HG03342 (cell line): ENCODE measurements around the gene PCDHGA8.
"Not testable (repeated sequence)": the region's sequence is repeated elsewhere in the genome, so short reads cannot be mapped to it uniquely, and the experiment has no call there.

Experiments used
- ATAC-seq: cut with Tn5 transposase; IDR thresholded peaks from one replicate; pipeline ENCODE4 v1.9.1; 2021; ENCODE audit warnings: mild to moderate bottlenecking, moderate library complexity; ENCODE audit not compliant: unreplicated experiment

Gene PCDHGA8

DNA sequence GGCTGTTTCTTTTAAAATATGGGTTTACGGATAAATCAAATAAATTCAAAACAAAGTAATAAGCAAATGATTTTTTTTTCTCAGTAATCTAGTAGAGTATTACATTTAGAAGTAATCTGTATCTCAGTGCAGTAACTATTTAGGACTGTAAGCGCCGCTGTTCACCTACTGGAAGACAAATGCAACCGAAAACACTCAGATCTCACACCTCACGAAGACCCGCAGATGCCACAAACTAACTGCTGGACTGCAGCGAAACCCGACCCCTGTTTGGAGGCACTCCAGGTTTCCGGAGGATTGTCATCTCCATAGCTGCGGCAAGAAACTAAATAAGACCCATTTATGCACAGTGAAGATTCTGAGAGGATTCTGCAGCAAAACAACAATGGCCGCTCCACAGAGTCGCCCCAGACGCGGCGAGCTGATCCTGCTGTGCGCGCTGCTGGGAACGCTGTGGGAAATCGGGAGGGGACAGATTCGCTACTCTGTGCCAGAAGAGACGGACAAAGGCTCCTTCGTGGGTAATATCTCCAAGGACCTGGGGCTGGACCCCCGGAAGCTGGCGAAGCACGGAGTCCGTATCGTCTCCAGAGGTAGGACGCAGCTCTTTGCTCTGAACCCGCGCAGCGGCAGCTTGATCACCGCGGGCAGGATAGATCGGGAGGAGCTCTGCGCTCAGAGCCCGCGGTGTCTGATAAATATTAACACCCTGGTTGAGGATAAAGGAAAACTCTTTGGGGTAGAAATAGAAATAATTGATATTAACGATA, at the start of gene PCDHGA8:
TSS of gene PCDHGA8 (plus strand) at position 205 of the 770 bp plus-strand sequence. CDS start at position 386, 181 bp downstream.
- ATAC-seq = no peak

- ATAC-seq = no peak
These were observed 49.7 kb upstream of the PCDHGA8 start for GRCh38 chr5:141342773-141343172.

DNA sequence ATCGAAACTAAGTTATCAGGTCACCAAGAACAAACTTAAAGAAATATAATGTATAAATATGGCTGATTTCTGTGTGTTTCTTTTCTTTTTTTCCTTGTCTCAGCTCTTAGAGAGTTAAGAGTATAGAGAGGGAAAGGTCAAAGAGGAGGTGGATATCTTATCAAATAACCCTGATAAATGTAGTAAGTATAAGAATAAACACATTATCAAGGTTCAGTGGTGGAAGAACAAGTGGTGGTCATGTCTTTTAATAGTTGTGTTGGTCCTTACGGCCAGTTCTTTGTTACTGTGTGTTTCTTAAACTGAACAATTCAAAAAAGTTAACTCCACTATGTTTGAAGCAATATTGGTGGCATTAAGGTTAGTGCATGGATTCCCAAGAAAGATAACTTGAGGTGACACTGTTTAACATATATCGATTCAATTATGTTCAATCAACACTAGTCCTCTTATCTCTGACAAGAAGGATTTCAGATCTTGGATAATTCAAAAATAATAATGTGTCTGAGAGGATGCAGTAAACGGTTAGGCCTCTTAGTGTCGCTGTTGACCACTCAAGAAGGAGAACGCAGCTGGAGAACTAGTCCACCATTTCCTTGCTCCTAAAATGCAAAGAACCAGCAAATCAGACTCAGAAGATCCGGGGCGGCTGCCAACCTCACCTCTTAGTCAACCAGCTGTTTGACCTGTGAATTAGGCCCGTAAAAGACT, 49.0 kb upstream of the PCDHGA8 start, which contains the start of gene PCDHGA3:
TSS of gene PCDHGA3 (plus strand) at position 588 of the 711 bp plus-strand sequence. CDS start 205 bp downstream, outside the sequence.
- ATAC-seq = no peak

- ATAC-seq = no peak
These were observed 48.4 kb upstream of the PCDHGA8 start for GRCh38 chr5:141343953-141344463.

DNA sequence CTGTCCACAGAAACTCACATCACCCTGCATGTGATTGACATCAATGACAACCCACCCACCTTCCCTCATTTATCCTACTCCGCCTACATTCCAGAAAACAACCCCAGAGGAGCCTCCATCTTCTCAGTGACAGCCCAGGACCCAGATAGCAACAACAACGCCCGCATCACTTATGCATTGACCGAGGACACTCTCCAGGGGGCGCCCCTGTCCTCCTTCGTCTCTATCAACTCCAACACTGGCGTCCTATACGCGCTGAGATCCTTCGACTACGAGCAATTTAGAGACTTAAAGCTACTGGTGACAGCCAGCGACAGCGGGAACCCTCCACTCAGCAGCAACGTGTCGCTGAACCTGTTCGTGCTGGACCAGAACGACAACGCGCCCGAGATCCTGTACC, 47.1 kb upstream of the PCDHGA8 start:
- ATAC-seq = no peak

DNA sequence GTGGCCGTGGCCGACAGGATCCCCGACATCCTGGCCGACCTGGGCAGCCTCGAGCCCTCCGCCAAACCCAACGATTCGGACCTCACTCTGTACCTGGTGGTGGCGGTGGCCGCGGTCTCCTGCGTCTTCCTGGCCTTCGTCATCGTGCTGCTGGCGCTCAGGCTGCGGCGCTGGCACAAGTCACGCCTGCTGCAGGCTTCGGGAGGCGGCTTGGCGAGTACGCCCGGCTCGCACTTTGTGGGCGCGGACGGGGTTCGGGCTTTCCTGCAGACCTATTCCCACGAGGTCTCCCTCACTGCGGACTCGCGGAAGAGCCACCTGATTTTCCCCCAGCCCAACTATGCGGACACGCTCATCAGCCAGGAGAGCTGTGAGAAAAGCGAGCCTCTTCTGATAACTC, 46.4 kb upstream of the PCDHGA8 start:
- ATAC-seq = not testable (repeated sequence)

GRCh38 chr5:141349917-141350619, 42.4 kb upstream of the PCDHGA8 start, which contains the start of gene PCDHGB1:
PCDHGB1 (plus strand) TSS chr5:141350099; CDS start chr5:141350261, 162 bp downstream.
- ATAC-seq = no peak

DNA sequence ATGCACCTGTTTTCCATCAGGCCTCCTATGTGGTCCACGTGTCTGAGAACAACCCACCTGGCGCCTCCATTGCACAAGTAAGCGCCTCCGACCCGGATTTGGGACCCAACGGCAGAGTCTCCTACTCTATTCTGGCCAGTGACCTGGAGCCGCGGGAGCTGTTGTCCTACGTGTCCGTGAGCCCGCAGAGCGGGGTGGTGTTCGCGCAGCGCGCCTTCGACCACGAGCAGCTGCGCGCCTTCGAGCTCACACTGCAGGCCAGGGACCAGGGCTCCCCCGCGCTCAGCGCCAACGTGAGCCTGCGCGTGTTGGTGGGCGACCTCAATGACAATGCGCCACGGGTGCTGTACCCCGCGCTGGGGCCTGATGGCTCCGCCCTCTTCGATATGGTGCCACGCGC, 40.8 kb upstream of the PCDHGA8 start:
- no peak for ATAC-seq

DNA sequence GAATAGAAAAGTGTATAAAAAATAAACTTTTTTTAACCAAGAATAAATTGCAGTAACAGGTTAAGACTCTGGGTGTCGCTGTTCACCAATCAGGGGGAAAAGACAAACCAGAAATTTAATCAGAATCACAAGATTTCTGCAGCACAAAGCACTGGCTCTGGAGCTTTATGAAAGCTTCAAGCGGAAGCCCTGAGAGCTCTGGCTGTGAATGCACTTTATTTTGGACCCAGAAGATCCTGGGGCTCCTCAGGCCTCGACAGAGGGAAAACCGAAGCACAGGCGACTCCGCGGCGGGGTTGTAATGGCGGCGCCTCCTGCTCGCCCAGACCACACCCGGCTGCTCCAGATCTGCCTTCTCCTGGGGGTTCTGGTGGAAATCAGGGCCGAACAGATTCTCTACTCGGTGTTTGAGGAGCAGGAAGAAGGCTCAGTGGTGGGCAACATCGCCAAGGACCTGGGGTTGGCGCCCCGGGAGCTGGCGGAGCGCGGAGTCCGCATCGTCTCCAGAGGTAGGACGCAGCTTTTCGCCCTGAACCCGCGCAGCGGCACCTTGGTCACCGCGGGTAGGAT, 37.4 kb upstream of the PCDHGA8 start, which contains the start of gene PCDHGA4:
TSS of gene PCDHGA4 (plus strand) at position 122 of the 570 bp plus-strand sequence. CDS start at position 209, 87 bp downstream.
- no peak for ATAC-seq

DNA sequence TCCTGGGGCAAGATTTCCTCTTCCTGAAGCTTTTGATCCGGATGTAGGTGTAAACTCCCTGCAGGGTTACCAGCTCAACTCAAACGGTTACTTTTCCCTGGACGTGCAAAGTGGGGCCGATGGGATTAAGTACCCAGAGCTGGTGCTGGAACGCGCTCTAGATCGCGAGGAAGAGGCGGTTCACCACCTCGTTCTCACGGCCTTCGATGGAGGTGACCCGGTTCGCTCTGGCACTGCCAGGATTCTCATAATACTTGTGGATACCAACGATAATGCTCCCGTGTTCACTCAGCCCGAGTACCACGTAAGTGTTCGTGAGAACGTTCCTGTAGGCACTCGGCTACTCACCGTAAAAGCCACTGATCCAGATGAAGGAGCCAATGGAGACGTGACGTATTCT, 36.8 kb upstream of the PCDHGA8 start:
- no peak for ATAC-seq

- ATAC-seq = no peak
These were observed 36.3 kb upstream of the PCDHGA8 start for GRCh38 chr5:141356133-141356532.

DNA sequence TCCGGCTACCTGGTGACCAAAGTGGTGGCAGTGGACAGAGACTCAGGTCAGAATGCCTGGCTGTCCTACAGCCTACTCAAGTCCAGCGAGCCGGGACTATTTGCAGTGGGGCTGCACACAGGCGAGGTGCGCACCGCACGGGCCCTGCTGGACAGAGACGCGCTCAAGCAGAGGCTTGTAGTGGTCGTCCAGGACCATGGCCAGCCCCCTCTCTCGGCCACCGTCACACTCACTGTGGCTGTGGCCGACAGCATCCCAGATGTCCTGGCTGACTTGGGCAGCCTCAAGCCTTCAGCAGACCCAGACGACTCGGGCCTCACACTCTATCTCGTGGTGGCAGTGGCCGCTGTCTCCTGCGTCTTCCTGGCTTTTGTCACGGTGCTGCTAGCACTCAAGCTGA, 35.5 kb upstream of the PCDHGA8 start:
- ATAC-seq = no peak

DNA sequence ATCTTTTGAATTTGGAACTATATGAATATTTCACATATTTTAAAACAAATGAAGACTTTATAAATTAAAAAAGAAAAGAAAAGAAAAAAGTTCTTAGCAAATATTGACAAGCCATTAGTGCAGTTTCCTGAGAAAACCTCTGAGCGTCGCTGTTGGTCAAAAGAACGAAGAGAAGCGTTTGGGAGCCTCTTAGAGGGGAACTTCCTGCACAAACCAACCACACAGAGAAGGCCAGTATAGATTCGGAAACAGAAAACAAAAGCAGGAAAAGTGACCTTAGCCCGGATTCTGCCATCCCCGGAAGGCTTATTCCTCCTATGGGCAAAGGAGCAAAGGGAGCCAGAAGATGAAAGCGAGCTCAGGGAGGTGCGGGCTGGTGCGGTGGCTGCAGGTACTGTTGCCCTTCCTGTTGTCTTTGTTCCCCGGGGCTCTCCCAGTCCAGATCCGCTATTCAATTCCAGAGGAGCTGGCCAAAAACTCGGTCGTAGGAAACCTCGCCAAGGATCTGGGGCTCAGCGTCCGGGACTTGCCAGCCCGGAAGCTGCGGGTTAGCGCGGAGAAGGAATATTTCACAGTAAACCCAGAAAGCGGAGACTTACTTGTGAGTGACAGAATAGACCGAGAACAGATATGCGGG, 32.5 kb upstream of the PCDHGA8 start, which contains the start of gene PCDHGB2:
TSS of gene PCDHGB2 (plus strand) at position 205 of the 637 bp plus-strand sequence. CDS start at position 347, 142 bp downstream.
- no peak for ATAC-seq

- no peak for ATAC-seq
These were observed 31.7 kb upstream of the PCDHGA8 start for GRCh38 chr5:141360685-141361084.

- no peak for ATAC-seq
These were observed 29.7 kb upstream of the PCDHGA8 start for GRCh38 chr5:141362719-141363118.

DNA sequence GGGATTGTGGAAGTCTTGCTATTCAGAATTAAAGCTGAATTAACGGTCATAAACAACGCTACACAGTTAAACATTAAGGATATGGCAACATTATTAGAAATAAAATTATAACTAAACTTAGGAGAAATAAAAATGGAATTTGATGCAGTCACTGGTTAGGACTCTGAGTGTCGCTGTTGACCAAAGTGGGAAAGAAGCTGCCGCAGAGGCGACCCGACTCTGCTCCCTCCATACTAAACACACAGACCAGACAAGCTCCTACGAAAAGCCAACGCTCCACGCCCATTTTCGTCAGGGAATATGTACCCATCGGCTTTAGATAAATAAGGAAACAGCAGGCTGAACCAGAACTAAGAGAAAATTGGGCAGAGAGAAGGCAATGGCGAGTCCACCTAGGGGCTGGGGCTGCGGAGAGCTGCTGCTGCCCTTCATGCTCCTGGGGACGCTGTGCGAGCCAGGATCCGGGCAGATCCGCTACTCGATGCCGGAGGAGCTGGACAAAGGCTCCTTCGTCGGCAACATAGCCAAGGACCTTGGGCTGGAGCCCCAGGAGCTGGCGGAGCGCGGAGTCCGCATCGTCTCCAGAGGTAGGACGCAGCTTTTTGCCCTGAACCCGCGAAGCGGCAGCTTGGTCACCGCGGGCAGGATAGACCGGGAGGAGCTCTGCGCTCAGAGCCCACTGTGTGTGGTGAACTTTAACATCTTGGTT, 28.3 kb upstream of the PCDHGA8 start, which contains the start of gene PCDHGA5:
TSS of gene PCDHGA5 (plus strand) at position 211 of the 709 bp plus-strand sequence. CDS start at position 380, 169 bp downstream.
- no peak for ATAC-seq

- ATAC-seq = no peak
These were observed 26.2 kb upstream of the PCDHGA8 start for GRCh38 chr5:141366016-141366896.
